DOHH2 (cell line): ENCODE measurements around the gene CAMTA2.

ENCODE experiments used
- EZH2phosphoT487 ChIP-seq: fragments of 200-600 bp; sonication (generic); IDR thresholded peaks from 2 replicates; pipeline ENCODE4 v1.6.1; 2017; ENCODE audit warnings: borderline replicate concordance, mild to moderate bottlenecking, antibody characterized with exemption, low read length, moderate library complexity, mixed read lengths
- TF ChIP-seq, protein P1 (sequence below): fragments of 200-600 bp; sonication (generic); IDR thresholded peaks from one replicate; pipeline ENCODE4 v1.5.1; 2014; ENCODE audit warnings: antibody characterized with exemption, mild to moderate bottlenecking, low read depth, low read length; ENCODE audit not compliant: poor library complexity, severe bottlenecking

DNA sequence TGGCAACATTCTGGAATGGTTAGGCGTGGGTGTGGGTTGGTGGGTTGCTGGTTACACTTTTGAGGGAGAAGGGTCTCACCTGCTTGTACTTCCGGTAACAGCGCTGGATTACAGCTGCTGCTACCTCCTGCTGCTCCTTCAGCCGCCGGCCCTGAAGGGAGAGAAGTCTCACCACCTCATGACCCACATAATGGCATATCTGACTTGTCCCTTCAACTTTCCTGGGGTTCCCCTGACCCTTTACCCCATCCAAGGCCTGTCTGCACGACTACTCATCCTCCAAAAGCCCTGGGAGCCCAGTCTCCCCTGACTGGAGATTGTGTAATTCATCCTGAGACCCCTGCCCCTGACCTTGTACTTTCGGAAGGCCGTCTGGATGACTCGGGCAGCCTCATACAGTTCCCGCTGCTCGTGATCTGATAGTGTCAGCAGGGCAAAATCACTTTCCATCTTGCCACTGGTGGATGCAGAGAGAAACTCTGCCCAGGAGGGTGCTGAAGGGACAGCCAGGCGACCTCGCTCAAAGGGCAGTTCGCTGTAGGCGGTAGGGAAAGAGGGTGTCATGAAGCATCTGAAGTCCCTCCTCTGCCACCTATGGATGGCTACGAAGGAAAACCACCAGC, 17.8 kb downstream of the CAMTA2 start:
- TF ChIP-seq, protein P1, sequence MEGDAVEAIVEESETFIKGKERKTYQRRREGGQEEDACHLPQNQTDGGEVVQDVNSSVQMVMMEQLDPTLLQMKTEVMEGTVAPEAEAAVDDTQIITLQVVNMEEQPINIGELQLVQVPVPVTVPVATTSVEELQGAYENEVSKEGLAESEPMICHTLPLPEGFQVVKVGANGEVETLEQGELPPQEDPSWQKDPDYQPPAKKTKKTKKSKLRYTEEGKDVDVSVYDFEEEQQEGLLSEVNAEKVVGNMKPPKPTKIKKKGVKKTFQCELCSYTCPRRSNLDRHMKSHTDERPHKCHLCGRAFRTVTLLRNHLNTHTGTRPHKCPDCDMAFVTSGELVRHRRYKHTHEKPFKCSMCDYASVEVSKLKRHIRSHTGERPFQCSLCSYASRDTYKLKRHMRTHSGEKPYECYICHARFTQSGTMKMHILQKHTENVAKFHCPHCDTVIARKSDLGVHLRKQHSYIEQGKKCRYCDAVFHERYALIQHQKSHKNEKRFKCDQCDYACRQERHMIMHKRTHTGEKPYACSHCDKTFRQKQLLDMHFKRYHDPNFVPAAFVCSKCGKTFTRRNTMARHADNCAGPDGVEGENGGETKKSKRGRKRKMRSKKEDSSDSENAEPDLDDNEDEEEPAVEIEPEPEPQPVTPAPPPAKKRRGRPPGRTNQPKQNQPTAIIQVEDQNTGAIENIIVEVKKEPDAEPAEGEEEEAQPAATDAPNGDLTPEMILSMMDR, result no peak
- no peak for TF ChIP-seq EZH2phosphoT487
